Hematopoietic multipotent progenitor cell treated with erythropoietin and hydrocortisone succinate and interleukin-3 and kit ligand, for 8 days (in vitro differentiated cells): ENCODE data around the gene DEPDC1B.
"Not testable (repeated sequence)": the region's sequence is repeated elsewhere in the genome, so short reads cannot be mapped to it uniquely, and the experiment has no call there.

ENCODE experiments used
- DNase-seq: peaks from one replicate; pipeline ENCODE4 v3.0.0-alpha.2; 2015

DEPDC1B gene, protein sequence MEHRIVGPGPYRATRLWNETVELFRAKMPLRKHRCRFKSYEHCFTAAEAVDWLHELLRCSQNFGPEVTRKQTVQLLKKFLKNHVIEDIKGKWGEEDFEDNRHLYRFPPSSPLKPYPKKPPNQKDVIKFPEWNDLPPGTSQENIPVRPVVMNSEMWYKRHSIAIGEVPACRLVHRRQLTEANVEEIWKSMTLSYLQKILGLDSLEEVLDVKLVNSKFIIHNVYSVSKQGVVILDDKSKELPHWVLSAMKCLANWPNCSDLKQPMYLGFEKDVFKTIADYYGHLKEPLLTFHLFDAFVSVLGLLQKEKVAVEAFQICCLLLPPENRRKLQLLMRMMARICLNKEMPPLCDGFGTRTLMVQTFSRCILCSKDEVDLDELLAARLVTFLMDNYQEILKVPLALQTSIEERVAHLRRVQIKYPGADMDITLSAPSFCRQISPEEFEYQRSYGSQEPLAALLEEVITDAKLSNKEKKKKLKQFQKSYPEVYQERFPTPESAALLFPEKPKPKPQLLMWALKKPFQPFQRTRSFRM

DNA sequence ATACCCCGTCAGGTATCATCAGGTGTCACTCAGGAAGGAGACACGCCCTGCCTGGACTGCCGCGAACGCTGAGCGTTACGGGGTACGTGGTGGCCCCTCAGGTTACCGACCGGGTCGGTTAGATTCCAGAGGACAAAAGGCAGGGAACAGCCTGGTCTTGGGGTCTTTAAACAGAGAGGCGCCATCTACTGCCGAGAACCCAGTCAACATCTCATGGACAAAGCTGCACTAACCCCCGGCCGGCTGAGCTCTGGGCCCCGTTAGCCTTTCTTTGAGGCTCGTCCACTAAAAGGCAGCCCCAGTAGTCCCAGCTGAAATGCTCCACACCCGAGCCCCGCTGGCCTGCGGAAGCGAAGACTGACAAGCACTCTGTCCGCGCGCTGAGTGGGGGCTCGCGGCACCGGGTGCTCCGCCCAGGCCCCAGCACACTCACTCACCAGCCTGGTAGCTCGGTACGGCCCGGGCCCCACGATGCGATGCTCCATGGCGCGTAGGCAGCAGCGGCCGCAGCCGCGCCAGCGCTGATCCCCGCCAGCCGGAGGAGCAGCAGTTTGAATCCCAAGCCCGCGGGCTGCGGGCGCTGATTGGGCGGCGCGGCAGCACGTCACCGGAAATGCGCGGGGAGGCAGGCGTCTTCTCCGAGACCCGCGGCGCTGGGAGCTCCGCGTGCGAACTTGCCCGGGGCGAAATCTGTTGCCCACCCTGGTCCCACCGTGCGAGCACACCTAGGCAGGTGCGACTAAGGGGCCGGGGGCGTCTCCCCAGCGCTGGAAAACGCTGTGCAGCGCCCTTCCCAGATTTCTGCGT lies at the start of gene DEPDC1B:
TSS of gene DEPDC1B (minus strand) at position 558 of the 807 bp plus-strand sequence. CDS start at position 485, 73 bp downstream.
- peak; percentile 91 for DNase-seq

DNA sequence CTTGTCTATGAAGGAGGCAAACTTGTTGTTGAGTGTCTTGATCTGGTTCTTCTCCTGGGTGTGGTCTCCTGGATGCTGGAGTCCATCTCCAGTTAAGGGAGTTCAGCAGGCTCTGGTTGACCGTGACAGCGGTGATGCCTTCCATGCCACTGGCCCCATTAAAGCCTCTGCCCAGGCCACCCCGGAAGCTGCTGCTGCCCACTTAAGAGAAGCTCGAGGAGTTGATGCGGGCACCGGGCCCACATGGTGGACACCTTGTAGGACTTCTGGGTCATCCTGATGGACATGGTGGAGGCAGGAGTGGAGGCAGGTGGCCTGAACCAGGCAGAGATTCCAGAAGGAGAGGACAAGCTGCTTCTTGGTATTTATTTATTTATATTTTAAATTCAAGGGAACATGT lies 44.7 kb upstream of the DEPDC1B start:
- DNase-seq = no peak

DNA sequence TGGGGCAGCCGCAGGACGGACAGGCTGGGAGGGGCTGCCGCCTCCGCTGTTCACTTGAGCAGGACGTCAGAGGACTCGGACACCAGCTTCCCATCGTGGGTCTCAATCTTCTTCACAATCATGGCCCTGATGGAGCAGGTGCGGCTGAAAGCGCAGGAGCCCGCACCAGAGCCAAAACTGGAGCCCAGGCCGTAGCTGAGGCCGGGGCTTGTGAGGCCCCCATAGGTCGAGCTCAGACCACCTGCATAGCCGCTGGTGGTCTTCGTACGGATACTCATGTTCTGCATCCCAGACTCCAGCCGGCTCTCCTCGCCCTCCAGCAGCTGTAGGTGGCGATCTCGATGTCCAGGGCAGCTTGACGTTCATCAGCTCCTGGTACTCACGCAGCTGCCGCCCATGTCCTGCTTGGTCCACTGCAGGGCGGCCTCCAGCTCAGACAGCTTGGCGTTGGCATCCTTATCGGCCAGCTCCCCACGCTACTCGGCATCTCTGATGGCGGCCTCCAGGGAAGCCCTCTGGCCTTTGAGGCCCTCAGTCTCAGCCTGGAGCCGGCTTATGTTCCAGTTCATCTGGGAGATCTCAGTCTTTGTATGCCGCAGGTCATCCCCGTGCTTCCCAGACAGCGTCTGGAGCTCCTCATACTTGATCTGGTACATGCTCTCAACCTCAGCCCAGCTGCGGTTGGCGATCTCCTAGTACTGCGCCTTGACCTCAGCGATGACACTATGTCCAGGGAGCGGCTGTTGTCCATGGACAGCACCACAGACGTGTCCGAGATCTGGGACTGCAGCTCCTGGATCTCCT lies 43.7 kb upstream of the DEPDC1B start:
- DNase-seq = no peak

DNA sequence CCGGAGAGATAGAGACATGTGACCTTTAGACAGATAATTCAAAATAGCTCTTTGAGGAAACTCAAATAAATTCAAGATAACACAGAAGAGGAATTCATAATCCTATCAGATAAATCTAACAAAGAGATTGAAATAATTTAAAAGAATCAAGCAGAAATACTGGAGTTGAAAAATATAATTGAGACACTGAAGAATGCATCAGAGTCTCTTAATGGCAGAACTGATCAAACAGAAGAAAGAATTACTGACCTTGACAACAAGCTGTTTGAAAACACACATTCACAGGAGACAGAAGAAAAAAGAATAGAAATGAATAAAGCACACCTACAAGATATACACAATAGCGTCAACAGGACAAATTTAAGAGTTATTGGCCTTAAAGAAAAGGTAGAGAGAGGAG lies 40.4 kb upstream of the DEPDC1B start:
- no peak for DNase-seq

DNA sequence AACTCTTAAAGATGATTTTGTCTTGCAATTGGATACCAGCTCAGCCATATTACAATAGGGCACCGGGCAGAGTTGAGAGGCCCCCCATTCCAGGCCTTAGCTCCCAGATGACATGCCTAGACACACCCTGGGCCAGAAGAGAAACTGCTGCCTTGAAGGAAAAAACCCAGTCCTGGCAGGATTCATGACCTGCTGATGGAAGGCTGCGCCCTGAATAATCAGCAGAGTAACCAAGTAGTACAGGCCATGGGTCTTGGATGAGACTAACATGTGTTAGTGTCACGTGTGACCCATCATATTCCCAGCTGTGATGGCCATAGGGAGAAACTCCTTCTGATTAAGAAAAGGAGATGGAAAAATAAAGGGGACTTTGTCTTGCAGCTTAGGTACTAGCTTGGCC lies 39.0 kb upstream of the DEPDC1B start:
- DNase-seq = no peak

DNA sequence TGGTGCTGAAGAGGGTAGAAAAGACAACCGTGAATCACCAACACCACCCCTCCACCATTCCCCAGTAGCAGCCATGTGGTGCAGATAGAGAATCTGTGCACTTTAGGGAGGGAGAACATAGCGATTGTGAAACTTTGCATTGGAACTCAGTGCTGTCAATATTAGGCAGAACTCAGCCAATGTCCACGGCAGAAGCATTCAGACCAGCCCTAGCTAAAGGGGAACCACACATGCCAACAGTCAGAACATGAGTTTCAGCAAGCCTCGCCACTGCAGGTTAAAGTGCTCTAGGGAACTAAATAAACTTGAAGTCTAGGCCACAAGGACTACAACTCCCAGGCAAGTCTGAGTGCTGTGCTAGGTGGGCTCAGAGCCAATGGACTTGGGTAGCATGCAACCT lies 38.5 kb upstream of the DEPDC1B start:
- DNase-seq = no peak

DNA sequence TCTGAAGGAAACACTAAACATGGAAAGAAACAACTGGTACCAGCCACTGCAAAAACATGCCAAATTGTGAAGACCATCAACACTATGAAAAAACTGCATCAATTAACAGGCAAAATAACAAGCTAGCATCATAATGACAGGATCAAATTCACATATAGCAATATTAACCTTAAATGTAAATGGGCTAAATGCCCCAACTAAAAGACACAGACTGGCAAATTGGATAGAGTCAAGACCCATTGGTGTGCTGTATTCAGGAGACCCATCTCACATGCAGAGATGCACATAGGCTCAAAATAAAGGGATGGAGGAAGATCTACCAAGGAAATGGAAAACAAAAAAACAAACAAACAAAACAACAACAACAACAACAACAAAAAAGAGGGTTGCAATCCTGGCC lies 30.9 kb upstream of the DEPDC1B start:
- not testable (repeated sequence) for DNase-seq

DNA sequence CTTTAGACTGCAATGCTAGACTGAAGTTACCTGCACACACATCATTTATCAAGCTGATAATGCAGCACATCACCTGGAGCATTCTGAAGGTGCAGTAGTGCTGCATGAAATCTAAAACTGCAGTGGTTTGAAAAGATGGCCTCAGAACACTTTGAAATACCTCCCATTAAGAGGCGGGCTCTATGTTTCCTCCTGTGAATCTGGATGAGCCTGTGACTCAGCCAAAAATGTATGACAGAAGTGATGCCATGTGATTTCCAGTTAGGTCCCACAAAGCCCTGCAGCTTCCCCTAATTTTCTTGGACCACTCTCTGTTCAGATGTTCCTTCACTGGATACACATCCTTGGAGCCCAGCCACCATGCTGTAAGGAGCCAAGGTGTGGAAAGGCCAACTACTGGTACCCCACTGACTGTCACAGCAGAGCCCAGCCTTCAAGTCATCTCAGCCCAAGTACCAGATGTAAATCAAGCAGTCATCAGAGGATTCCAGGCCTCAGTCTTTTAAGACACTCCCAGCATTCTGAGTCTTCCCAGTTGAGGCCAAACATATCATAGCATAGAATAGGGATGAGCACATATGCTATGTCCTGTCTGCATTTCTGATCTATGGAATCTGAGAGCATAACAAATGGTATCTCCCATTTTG lies 27.2 kb upstream of the DEPDC1B start:
- DNase-seq = no peak

DNA sequence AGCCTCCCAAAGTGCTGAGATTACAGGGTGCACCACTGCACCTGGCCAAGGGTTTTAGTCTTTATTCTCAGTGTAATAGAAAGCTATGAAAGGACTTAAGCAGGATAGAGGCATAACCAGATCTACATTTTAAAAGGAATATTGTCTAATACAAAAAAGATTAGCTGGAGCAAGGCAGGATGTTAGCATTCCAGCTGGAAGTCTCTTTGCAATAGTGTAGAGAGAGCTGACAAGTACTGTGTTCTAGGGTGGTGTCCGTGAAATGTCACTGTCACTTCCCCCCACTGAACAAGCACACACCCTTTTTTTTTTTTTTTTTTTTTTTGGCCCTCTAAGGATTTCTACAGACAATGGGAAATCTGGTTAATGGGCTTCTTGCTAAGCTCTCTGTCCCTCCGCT lies 24.2 kb upstream of the DEPDC1B start:
- no peak for DNase-seq

DNA sequence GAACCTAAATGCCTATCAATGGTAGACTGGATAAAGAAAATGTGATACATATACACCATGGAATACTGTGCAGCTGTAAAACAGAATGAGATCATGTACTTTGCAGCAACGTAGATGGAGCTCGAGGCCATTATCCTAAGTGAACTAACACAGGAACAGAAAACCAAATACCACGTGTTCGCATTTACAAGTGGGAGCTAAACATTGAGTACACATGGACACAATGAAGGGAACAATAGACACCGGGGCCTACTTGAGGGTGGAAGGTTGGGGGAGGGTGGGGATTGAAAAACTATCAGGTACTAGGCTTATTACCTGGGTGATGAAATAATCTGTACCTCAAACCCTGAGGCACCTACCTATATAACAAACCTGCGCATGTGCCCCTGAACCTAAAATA lies 22.4 kb upstream of the DEPDC1B start:
- DNase-seq = no peak

DNA sequence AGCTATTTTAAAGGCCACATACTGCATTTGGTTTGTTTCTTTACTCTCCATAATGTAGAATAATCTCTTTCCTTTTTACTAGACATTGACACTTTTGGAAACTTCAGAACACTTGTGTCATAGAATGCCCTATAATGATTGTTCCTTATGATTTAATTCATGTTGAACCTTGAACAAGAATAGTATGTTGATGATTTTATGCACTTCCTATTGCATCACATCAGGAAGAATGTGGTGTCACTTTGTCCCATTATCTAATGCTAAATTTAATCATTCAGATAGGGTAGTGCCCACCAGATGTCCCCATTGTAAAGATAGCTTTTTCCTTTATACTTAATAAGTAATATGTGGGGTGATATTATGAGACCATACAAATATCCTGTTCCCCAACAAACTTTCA lies 19.4 kb upstream of the DEPDC1B start:
- DNase-seq = peak; percentile 11

DNA sequence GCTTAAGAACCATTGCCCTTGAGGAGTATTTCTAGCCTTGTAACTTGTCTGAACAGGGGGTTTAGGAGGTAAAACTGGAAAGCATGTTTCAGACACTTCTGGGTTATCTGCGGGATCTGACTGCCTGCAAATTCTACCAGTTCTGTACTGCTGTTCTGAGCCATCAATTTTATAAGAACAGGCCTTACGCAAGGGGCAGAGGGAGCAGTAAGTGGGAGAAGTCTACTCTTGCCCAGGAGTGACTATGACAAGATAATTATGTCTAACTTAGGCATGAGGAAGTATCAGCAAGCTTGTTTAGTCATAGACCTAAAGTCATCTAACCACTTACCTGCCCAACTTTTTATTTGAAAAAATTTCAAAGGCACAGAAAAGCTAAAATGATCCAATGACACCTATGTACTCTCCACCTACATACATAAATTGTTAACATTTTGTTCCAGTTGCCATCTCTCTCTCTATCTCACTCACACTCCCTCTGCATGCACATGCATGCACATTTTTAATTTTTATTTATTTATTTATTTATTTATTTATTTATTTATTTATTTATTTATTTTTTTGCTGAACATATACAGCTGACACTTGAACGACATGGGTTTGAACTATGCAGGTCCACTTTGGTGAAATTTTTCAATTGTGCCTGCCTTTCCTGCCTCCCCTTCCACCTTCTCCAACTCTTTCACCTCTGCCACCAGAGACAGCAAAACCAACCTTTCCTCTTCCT lies 18.4 kb upstream of the DEPDC1B start:
- no peak for DNase-seq

DNA sequence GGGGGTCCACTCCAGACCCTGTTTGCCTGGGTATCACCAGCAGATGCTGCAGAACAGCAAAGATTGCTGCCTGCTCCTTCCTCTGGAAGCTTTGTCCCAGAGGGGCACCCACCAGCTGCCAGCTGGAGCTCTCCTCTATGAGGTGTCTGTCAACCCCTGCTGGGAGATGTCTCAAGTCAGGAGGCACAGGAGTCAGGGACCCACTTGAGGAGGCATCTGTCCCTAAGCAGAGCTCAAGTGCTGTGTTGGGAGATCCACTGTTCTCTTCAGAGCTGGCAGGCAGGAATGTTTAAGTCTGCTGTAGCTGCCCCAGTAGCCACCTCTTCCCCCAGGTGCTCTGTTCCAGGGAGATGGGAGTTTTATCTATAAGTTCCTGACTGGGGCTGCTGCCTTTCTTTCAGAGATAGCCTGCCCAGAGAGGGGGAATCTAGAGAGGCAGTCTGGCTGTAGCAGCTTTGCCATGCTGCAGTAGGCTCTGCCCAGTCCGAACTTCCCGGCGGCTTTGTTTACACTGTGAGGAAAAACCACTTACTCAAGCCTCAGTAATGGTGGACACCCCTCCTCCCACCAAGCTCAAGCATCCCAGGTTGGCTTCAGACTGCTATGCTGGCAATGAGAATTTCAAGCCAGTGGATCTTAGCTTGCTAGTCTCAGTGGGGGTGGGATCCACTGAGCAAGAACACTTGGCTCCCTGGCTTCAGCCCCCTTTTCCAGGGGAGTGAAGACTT lies 15.4 kb upstream of the DEPDC1B start:
- not testable (repeated sequence) for DNase-seq

DNA sequence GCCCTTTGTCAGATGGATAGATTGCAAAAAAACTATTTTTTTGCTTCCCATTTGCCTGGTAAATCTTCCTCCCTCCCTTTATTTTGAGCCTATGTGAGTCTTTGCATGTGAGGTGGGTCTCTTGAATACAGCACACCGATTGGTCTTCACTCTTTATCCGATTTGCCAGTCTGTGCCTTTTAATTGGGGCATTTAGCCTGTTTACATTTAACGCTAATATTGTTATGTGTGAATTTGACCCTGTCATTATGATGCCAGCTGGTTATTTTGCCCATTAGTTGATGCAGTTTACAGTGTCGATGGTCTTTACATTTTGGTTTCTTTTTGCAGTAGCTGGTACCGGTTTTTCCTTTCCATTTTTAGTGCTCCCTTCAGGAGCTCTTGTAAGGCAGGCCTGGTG lies 13.0 kb upstream of the DEPDC1B start:
- DNase-seq = no peak

DNA sequence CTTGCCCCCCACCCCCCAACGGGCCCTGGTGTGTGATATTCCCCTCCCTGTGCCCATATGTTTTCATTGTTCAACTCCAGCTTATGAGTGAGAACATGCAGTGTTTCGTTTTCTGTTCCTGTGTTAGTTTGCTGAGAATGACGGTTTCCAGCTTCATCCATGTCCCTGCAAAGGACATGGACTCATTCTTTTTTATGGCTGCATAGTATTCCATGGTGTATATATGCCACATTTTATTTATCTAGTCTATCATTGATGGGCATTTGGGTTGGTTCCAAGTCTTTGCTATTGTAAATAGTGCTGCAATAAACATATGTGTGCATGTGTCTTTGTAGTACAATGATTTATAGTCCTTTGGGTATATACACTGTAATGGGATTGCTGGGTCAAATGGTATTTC lies 11.9 kb upstream of the DEPDC1B start:
- not testable (repeated sequence) for DNase-seq

DNA sequence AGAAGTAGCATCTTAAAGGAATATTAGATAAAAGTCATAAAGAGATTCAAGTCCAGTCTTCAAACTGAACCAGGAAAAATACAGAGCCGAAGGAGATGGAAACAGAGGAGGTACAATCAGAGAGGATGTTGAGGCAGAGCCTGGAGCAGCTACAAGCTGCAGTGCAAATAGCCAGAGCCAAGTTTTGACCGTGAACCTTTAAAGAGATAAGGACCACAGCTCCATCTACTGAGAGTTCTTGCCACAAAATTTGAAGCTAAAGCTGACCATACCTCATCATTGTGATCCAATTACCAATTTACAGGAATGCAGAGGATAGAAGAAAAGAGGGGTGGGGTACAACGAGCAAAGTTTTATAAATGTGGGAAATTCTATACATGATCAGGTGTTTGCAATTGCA lies 10.4 kb upstream of the DEPDC1B start:
- DNase-seq = no peak

DNA sequence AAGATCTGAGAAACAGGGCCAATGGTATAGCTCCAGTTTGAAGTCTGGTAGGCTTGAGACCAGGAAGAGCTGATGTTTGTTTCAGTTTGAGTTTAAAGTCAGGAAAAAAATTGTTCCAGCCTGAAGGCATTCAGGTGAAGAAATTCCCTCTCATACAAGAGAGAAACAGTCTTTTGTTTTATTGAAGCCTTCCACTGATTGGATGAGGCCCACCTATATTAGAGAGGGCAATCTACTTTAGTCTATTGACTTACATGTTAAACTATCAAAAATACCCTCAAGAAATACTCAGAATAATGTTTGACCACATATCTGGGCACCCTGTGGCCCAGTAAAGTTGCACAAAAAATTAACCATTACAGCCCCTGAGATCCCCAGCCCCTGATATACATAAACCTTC lies 5.2 kb upstream of the DEPDC1B start:
- DNase-seq = no peak

DNA sequence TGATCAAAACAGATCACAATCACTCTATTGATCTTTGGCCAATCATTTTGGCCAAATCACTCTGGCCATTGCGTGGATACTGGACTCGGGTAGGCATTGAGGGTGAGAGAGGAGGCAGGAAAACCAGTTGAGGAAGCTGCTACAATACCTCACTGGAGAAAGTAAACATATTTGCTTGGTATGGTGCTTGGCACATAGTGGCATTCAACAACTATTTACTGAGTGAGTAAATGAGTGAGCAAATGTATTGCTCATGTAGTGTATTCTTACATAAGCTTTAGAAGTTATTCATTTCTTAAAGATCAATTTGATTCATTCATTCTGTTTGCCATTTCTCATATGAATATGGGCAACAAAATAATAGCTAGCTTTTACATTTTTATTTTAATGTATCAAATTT lies 4.0 kb upstream of the DEPDC1B start:
- no peak for DNase-seq

DNA sequence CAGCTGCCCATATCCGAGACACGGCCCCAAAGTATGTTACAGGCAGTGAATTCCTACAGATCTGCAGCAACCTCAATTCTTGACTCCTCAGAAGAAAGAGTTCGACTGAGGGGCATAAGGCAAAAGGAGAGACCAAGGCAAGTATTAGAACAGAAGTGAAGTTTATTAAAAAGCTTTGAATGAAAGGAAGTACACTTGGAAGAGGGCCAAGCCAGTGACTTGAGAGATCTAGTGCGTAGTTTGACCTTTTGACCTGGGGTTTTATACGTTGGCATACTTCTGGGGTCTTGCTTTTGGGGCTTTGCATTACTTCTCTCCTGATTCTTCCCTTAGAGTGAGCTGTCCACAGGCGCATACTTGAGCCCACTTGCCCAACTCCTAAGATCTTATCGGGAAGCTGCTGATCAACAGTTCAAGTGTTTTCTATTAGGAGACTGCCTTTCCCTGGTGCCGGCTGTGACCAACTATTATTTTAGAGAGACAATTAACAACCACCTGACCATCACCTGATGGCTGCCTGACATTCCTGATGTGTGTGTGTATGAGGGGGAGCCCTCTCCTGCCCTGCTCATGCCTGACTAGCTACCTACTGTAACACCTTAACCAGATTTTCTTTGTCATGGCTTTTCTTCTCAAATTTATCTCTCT lies 1.5 kb upstream of the DEPDC1B start:
- peak; percentile 56 for DNase-seq

DNA sequence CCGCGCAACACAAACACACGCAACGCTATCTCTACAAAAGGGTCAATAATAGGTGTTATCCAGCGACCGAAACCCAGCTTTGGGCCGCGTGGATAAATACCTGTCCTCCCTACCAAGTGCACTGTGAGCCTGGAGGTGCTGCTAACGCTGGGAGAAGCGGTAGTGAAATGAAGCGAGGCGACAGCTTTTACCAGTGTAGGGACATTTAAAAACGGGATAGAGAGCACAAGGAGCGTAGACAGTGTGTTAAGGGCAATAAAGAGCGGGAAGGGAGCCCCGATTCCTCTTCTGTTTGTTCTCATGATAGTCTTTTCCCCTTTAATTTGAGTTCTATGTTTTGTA lies 421 bp upstream of the DEPDC1B start:
- DNase-seq = peak; percentile 54

DNA sequence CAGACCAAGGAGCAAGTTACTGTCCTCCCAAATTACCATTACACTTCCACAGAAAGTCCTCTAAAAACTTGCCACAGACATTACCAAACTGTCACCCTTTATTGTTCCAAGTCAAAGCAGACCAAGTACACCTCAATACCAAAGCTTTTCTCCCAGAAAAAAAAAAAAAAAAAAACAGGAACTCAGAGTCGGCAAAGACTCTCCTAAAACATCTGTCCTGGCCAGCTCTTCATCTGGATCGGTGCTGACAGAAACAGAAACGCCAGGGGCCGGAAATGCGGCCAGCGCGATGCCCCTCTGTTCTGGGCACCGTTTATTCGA lies 718 bp downstream of the DEPDC1B start:
- no peak for DNase-seq
